SK-N-SH (cell line): ENCODE data around the gene TMEM126A. TPM values are rescaled to one million over a fixed set of nuclear protein-coding genes. Genes with fewer than 3 reads are reported as not detected.

ENCODE experiments used
- CTCF ChIA-PET: fragments of 300-600, 350-600 bp; formaldehyde crosslinking; extraction: SDS; loops from one replicate; lab custom pipeline; 2021; lab: Yijun Ruan, JAX
- POLR2A ChIA-PET: fragments of 350-600 bp; sonication (Branson Sonifier 250); formaldehyde crosslinking; extraction: SDS; loops from one replicate; lab custom pipeline; 2020; ENCODE audit warnings: antibody characterized with exemption, inconsistent platforms; lab: Yijun Ruan, JAX
- DNase-seq: peaks from one replicate; pipeline ENCODE4 v3.0.0; 2012
- H2AFZ ChIP-seq: fragments of 200-600 bp; sonication (generic); 2 replicates; pipeline ENCODE4 v1.8.1; 2016; ENCODE audit warnings: antibody characterized with exemption, mild to moderate bottlenecking, low read depth
- H3F3A ChIP-seq: fragments of 200-600 bp; sonication (generic); replicated peaks from 2 replicates; pipeline ENCODE3; 2016; ENCODE audit warnings: antibody characterized with exemption, mild to moderate bottlenecking; ENCODE audit not compliant: insufficient read depth
- H3K27ac ChIP-seq, 2 experiments: fragments of 200-500 bp in 1 of 2; fragments of 200-600 bp in 1 of 2; sonication (Bioruptor generic) in 1 of 2; sonication (generic), shearing (Covaris generic) in 1 of 2; 2 replicates each; pipeline versions ENCODE4 v1.5.1 to v1.6.1; 2014 to 2016; ENCODE audit warnings: low read depth in 2 of 2, inconsistent platforms in 1 of 2, low read length in 1 of 2, mild to moderate bottlenecking in 1 of 2, mixed read lengths in 1 of 2
- H3K27me3 ChIP-seq: fragments of 200-600 bp; sonication (generic), shearing (Covaris generic); 2 replicates; pipeline ENCODE4 v1.6.1; 2016; ENCODE audit warnings: mixed run types; ENCODE audit not compliant: insufficient read depth
- H3K36me3 ChIP-seq, 2 experiments: fragments of 200-500 bp in 1 of 2; fragments of 200-600 bp in 1 of 2; sonication (Bioruptor generic) in 1 of 2; sonication (generic) in 1 of 2; replicated peaks in 1 of 2; 2 replicates each; pipeline versions ENCODE3 to v1.5.1; 2014 to 2016; ENCODE audit warnings: low read length in 1 of 2, mild to moderate bottlenecking in 1 of 2; ENCODE audit not compliant: insufficient read depth in 2 of 2, control insufficient read depth in 1 of 2
- H3K4me1 ChIP-seq, 2 experiments: fragments of 200-500 bp in 1 of 2; fragments of 200-600 bp in 1 of 2; sonication (Bioruptor generic) in 1 of 2; sonication (generic), shearing (Covaris generic) in 1 of 2; 2 replicates each; pipeline versions ENCODE4 v1.5.1 to v1.6.1; 2014 to 2016; ENCODE audit warnings: low read depth in 1 of 2, low read length in 1 of 2, mixed run types in 1 of 2; ENCODE audit not compliant: insufficient read depth in 2 of 2, control insufficient read depth in 1 of 2
- H3K4me2 ChIP-seq: fragments of 200-600 bp; sonication (generic), shearing (Covaris generic); 2 replicates; pipeline ENCODE4 v1.6.1; 2017; ENCODE audit warnings: mixed run types
- H3K4me3 ChIP-seq, 2 experiments: fragments of 200-500 bp in 1 of 2; fragments of 200-600 bp in 1 of 2; sonication (Bioruptor generic) in 1 of 2; sonication (generic), shearing (Covaris generic) in 1 of 2; 2 replicates each; pipeline versions ENCODE4 v1.5.1 to v1.8.1; 2014 to 2016; ENCODE audit warnings: low read depth in 2 of 2, inconsistent platforms in 1 of 2, low read length in 1 of 2, mild to moderate bottlenecking in 1 of 2, mixed read lengths in 1 of 2, moderate library complexity in 1 of 2
- H3K79me2 ChIP-seq: fragments of 200-600 bp; sonication (generic); 2 replicates; pipeline ENCODE4 v1.8.1; 2017; ENCODE audit warnings: mild to moderate bottlenecking; ENCODE audit not compliant: insufficient read depth
- H3K9ac ChIP-seq: fragments of 200-600 bp; sonication (generic); 2 replicates; pipeline ENCODE4 v1.6.1; 2017; ENCODE audit warnings: mixed run types
- H3K9me2 ChIP-seq: fragments of 200-600 bp; sonication (generic); 2 replicates; pipeline ENCODE4 v1.6.1; 2017; ENCODE audit warnings: mixed run types
- H3K9me3 ChIP-seq: fragments of 200-600 bp; sonication (generic); 2 replicates; pipeline ENCODE4 v1.6.1; 2017; ENCODE audit warnings: mixed run types, mild to moderate bottlenecking, moderate library complexity
- H4K20me1 ChIP-seq: fragments of 200-600 bp; sonication (generic); 2 replicates; pipeline ENCODE4 v1.6.1; 2017; ENCODE audit warnings: mild to moderate bottlenecking, mixed run types; ENCODE audit not compliant: insufficient read depth
- ELF1 ChIP-seq: IDR thresholded peaks from 2 replicates; pipeline ENCODE4 v1.4.0; 2012
- EP300 ChIP-seq, 2 experiments: IDR thresholded peaks; 2 replicates each; pipeline versions ENCODE4 v1.4.0 to v1.6.1; 2012; ENCODE audit warnings: borderline replicate concordance in 1 of 2, low read depth in 1 of 2, low read length in 1 of 2
- GABPA ChIP-seq: IDR thresholded peaks from 2 replicates; pipeline ENCODE4 v1.4.0; 2012; ENCODE audit warnings: low read depth, mild to moderate bottlenecking
- NFIC ChIP-seq: IDR thresholded peaks from 2 replicates; pipeline ENCODE4 v1.4.0; 2012; ENCODE audit warnings: borderline replicate concordance
- RAD21 ChIP-seq: IDR thresholded peaks from 2 replicates; pipeline ENCODE4 v1.6.1; 2012; ENCODE audit warnings: mild to moderate bottlenecking, low read length
- RFX5 ChIP-seq: IDR thresholded peaks from 2 replicates; pipeline ENCODE4 v1.6.1; 2012; ENCODE audit warnings: mild to moderate bottlenecking, improper control_type of control experiment, low read length
- SIN3A ChIP-seq: IDR thresholded peaks from 2 replicates; pipeline ENCODE4 v1.6.1; 2012; ENCODE audit warnings: low read depth, mild to moderate bottlenecking, low read length, moderate library complexity, borderline replicate concordance
- SMC3 ChIP-seq: IDR thresholded peaks from 2 replicates; pipeline ENCODE4 v1.6.1; 2012; ENCODE audit warnings: low read depth, low read length, improper control_type of control experiment
- TAF1 ChIP-seq: IDR thresholded peaks from 2 replicates; pipeline ENCODE4 v1.6.1; 2012; ENCODE audit warnings: low read depth, mild to moderate bottlenecking, low read length, moderate library complexity, borderline replicate concordance
- YY1 ChIP-seq: IDR thresholded peaks from 2 replicates; pipeline ENCODE4 v1.4.0; 2012; ENCODE audit warnings: low read depth, mild to moderate bottlenecking
- WGBS: methylation state at CpG from one replicate; pipeline ENCODE4 v1.1.6; 2017; ENCODE audit warnings: low lambda C conversion rate; 5-methylcytosine and 5-hydroxymethylcytosine counted together
- polyA plus RNA-seq, 3 experiments: library from polyadenylated mRNA; depleted of rRNA; stranded (reverse); fragments of >200 nt; gene quantifications; 2 replicates each; pipeline ENCODE4 v1.2.3, GENCODE V29; 2012
- TF ChIP-seq, protein P1 (sequence below): IDR thresholded peaks from 2 replicates; pipeline ENCODE4 v1.4.0; 2012; ENCODE audit warnings: low read depth
- TF ChIP-seq, protein P2 (sequence below): fragments of 200-600 bp; sonication (generic); IDR thresholded peaks from 2 replicates; pipeline ENCODE4 v1.6.1; 2017; ENCODE audit warnings: antibody characterized with exemption, mild to moderate bottlenecking, moderate library complexity
- TF ChIP-seq, protein P3 (sequence below): fragments of 150-350 bp; IDR thresholded peaks from 2 replicates; pipeline ENCODE4 v1.6.1; 2016; ENCODE audit warnings: mild to moderate bottlenecking, low read depth, low read length

TMEM126A gene
- polyA plus RNA-seq, 1 of the 3 experiments (the other 2 are of a cell fraction): 30.5 TPM

GRCh38 chr11:85685820-85686459 is 38.2 kb downstream of the TMEM126A start, which contains the start of gene CCDC89:
Gene CCDC89, minus strand, starts transcription at chr11:85686195. Its CDS starts 65 bp downstream, at chr11:85686130.
- peak; percentile 79 for DNase-seq
- TF ChIP-seq ELF1: no peak
- no peak for TF ChIP-seq TAF1
- TF ChIP-seq RFX5: peak; percentile 69
- no peak for TF ChIP-seq RAD21
- peak; percentile 48; the same call in 1 of the 2 replicates for TF ChIP-seq NFIC
- TF ChIP-seq, protein P1, sequence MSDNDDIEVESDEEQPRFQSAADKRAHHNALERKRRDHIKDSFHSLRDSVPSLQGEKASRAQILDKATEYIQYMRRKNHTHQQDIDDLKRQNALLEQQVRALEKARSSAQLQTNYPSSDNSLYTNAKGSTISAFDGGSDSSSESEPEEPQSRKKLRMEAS: peak; percentile 37; the same call in 1 of the 2 replicates
- peak; percentile 30; the same call in 1 of the 2 replicates for TF ChIP-seq SIN3A
- 0 out of 4 replicates have a peak, but pooled peaks of 1 of the 2 experiments have one; percentile 5 for TF ChIP-seq EP300 (IDR thresholded peaks at IDR 0.05; ENCODE audit: borderline replicate concordance in 1 of 2, low read depth in 1 of 2, low read length in 1 of 2)
- no peaks in the 10 kb centered on the region for H3K27me3 ChIP-seq
- peak within 1 kb of the TSS; percentile 75 for H3K4me2 ChIP-seq
- ChIA-PET CTCF (interaction anchor here (1.0 to 2.2 kb wide), 3 partner anchors 21 to 169 kb away, joined by 3 to 8 read pairs (median 3); partner anchors contain the start of genes CCDC83 and CREBZF), POLR2A (interaction anchor here (1.0 to 2.0 kb wide), 3 partner anchors 21 to 38 kb away, joined by 3 to 16 read pairs (median 9); partner anchors contain the start of genes CREBZF and TMEM126A)
- H3K9me2 ChIP-seq: no peaks in the 10 kb centered on the region
- WGBS: 55% methylated on average over 13 of the region's 13 CpGs
- H3K9ac ChIP-seq: peak within 1 kb of the TSS; percentile 52
- peaks cover 18% of the 10 kb centered on the region for H3F3A ChIP-seq
- H2AFZ ChIP-seq: peak within 1 kb of the TSS; percentile 39; the same call in 1 of the 2 replicates
- H3K79me2 ChIP-seq: no peaks in the 10 kb centered on the region; the same call in 1 of the 2 replicates
- H4K20me1 ChIP-seq: no peaks in the 10 kb centered on the region
- H3K27ac ChIP-seq: peak within 1 kb of the TSS; percentile 81 to 85
- peak within 1 kb of the TSS; percentile 56 to 59 for H3K4me3 ChIP-seq
- no peaks in the 10 kb centered on the region for H3K36me3 ChIP-seq
- H3K9me3 ChIP-seq: no peaks in the 10 kb centered on the region
- H3K4me1 ChIP-seq: peaks cover 0 to 14% of the 10 kb centered on the region in 2 experiments; a peak in 3 of 4 replicates

DNA sequence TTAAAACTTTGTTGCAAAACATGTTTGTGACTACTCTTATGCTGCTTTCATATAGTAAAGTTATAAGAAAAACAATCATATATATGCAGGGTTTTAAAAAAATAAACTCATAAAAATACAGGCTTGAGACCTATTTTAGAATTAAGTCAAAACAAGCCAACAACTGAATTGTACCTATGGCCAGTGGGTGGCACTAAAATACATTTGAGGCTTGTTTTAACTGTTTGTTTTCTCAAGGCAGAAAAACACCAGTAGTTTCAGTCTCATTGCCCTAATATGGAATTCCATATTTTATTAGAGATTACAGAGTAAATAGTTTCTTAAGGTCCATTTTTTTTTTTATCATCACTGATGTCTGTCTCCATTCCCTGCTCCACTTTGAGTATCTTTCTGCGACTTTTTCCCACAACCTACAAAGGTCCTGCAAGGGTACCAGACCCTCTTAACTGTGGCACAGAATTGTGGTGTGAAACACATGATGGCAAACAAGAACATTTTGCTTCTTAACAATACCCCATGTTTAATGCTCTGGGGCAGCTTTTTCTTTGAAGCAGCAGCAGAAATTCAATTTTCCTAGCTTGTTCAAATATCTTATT is 46.7 kb downstream of the TMEM126A start:
- Histone ChIP-seq H3K27me3 (no peaks in the 10 kb centered on the region), H3K4me1 (peaks cover 0 to 12% of the 10 kb centered on the region in 2 experiments; a peak in 1 of 4 replicates), H2AFZ (no peak overlapping the region), H3K4me2 (no peak overlapping the region), H3K36me3 (peaks cover 0 to 19% of the 10 kb centered on the region in 2 experiments), H3K27ac (peak overlapping the region in 1 of 2 experiments; percentile 45; a peak in 1 of 4 replicates), H4K20me1 (no peaks in the 10 kb centered on the region), H3F3A (peaks cover 4% of the 10 kb centered on the region), H3K9ac (no peak overlapping the region), H3K9me2 (no peaks in the 10 kb centered on the region), H3K4me3 (no peak overlapping the region; a peak in 1 of 4 replicates), H3K79me2 (no peaks in the 10 kb centered on the region), H3K9me3 (no peaks in the 10 kb centered on the region)
- TF ChIP-seq RAD21 (peak; percentile 71), SMC3 (peak; percentile 38), GABPA (no peak), ELF1 (no peak), YY1 (no peak)
- TF ChIP-seq, protein P2, sequence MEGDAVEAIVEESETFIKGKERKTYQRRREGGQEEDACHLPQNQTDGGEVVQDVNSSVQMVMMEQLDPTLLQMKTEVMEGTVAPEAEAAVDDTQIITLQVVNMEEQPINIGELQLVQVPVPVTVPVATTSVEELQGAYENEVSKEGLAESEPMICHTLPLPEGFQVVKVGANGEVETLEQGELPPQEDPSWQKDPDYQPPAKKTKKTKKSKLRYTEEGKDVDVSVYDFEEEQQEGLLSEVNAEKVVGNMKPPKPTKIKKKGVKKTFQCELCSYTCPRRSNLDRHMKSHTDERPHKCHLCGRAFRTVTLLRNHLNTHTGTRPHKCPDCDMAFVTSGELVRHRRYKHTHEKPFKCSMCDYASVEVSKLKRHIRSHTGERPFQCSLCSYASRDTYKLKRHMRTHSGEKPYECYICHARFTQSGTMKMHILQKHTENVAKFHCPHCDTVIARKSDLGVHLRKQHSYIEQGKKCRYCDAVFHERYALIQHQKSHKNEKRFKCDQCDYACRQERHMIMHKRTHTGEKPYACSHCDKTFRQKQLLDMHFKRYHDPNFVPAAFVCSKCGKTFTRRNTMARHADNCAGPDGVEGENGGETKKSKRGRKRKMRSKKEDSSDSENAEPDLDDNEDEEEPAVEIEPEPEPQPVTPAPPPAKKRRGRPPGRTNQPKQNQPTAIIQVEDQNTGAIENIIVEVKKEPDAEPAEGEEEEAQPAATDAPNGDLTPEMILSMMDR: peak; percentile 78
- TF ChIP-seq, protein P3, sequence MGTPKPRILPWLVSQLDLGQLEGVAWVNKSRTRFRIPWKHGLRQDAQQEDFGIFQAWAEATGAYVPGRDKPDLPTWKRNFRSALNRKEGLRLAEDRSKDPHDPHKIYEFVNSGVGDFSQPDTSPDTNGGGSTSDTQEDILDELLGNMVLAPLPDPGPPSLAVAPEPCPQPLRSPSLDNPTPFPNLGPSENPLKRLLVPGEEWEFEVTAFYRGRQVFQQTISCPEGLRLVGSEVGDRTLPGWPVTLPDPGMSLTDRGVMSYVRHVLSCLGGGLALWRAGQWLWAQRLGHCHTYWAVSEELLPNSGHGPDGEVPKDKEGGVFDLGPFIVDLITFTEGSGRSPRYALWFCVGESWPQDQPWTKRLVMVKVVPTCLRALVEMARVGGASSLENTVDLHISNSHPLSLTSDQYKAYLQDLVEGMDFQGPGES: no peak
- 93% methylated on average over 1 of the region's 1 CpG for WGBS
- ChIA-PET POLR2A (no interaction called here), CTCF (interaction anchor here (0.7 to 2.1 kb wide), 6 partner anchors 10 to 47 kb away, joined by 3 to 8 read pairs (median 4); partner anchors contain the start of gene CREBZF)
- DNase-seq: peak; percentile 31
